Measurements from ENCODE around the gene NKAIN2. TPM values are rescaled to one million over a fixed set of nuclear protein-coding genes. Genes with fewer than 3 reads are reported as not detected.
"Not testable (repeated sequence)": the region's sequence is repeated elsewhere in the genome, so short reads cannot be mapped to it uniquely, and the experiment has no call there.

The NKAIN2 gene
- total RNA-seq, 3 donors from 2014 or later (not counting 1 experiment from before 2014, with no cell fraction given): 0.45 TPM; not detected in 2

DNA sequence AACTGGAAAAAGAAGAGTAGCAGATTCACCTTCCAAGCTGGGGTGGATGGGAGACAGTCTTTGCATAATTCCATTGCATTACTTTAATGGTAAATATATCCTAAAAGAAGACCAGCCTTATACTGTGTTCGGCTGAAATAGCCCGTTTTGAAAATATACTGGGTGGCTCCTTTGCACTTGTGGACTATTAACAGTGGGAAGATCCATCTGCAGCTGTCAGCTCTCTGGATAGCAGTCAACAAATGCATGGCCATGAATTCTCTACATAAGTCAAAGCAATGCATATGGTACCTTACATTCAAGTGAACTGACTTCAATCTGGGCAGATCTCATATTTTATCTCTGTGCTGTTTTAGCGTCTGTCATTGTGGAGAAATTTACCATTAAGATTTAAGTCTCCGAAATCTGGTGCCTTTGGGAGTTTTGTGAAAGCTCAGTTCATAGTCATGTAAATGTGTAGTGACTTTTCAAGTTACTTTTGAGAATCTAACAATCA lies 758.0 kb downstream of the NKAIN2 start:
- Mint-ChIP-seq H3K27me3 (ENCODE audit: low read depth in 2 of 2) (no peaks in the 10 kb centered on the region), H3K4me3 (no peak overlapping the region), H3K9me3 (no peaks in the 10 kb centered on the region), H3K4me1 (no peaks in the 10 kb centered on the region), H3K27ac (no peak overlapping the region), H3K36me3 (no peaks in the 10 kb centered on the region)
- DNase-seq: no peak
- no peak for ATAC-seq
- intact Hi-C loops (cut with micrococcal nuclease): no loop called here
- no peaks in the 10 kb centered on the region for H3K27me3 ChIP-seq (ENCODE audit: control insufficient read depth, insufficient read depth, low read length)
- H3K36me3 ChIP-seq (ENCODE audit: control insufficient read depth, insufficient read depth, low read length): no peaks in the 10 kb centered on the region
- peaks cover 6% of the 10 kb centered on the region for H3K9me3 ChIP-seq (ENCODE audit: control insufficient read depth, insufficient read depth, low read length)
- H3K4me1 ChIP-seq (ENCODE audit: control insufficient read depth, insufficient read depth, low read length): no peaks in the 10 kb centered on the region
- TF ChIP-seq, protein P1, sequence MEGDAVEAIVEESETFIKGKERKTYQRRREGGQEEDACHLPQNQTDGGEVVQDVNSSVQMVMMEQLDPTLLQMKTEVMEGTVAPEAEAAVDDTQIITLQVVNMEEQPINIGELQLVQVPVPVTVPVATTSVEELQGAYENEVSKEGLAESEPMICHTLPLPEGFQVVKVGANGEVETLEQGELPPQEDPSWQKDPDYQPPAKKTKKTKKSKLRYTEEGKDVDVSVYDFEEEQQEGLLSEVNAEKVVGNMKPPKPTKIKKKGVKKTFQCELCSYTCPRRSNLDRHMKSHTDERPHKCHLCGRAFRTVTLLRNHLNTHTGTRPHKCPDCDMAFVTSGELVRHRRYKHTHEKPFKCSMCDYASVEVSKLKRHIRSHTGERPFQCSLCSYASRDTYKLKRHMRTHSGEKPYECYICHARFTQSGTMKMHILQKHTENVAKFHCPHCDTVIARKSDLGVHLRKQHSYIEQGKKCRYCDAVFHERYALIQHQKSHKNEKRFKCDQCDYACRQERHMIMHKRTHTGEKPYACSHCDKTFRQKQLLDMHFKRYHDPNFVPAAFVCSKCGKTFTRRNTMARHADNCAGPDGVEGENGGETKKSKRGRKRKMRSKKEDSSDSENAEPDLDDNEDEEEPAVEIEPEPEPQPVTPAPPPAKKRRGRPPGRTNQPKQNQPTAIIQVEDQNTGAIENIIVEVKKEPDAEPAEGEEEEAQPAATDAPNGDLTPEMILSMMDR (IDR thresholded peaks at IDR 0.05): no peak
- WGBS (ENCODE audit: insufficient coverage): 92% methylated on average over 4 of the region's 4 CpGs
- no peak overlapping the region for H3K4me3 ChIP-seq (ENCODE audit: low read length)
- no peak overlapping the region for H3K27ac ChIP-seq (ENCODE audit: low read length)

DNA sequence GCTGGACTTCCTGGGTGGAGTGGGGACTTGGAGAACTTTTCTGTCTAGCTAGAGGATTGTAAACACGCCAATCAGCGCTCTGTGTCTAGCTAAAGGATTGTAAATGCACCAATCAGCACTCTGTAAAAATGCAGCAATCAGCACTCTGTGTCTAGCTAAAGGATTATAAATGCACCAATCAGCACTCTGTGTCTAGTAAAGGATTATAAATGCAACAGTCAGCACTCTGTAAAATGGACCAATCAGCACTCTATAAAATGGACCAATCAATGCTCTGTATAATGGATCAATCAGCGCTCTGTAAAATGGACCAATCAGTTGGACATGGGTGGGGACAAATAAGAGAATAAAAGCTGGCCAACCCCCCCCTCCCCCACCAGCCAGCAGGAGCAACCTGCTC lies 760.5 kb downstream of the NKAIN2 start:
- DNase-seq; H3K27ac Mint-ChIP-seq; H3K27ac ChIP-seq (ENCODE audit: low read length); ATAC-seq; H3K36me3 ChIP-seq (ENCODE audit: control insufficient read depth, insufficient read depth, low read length); H3K36me3 Mint-ChIP-seq; H3K4me3 Mint-ChIP-seq; H3K9me3 ChIP-seq (ENCODE audit: control insufficient read depth, insufficient read depth, low read length); H3K27me3 Mint-ChIP-seq (ENCODE audit: low read depth in 2 of 2); H3K4me1 ChIP-seq (ENCODE audit: control insufficient read depth, insufficient read depth, low read length); intact Hi-C loops (cut with micrococcal nuclease); H3K9me3 Mint-ChIP-seq; H3K4me3 ChIP-seq (ENCODE audit: low read length); H3K27me3 ChIP-seq (ENCODE audit: control insufficient read depth, insufficient read depth, low read length); H3K4me1 Mint-ChIP-seq: not testable (repeated sequence)
- WGBS (ENCODE audit: insufficient coverage): 90% methylated on average over 3 of the region's 3 CpGs

DNA sequence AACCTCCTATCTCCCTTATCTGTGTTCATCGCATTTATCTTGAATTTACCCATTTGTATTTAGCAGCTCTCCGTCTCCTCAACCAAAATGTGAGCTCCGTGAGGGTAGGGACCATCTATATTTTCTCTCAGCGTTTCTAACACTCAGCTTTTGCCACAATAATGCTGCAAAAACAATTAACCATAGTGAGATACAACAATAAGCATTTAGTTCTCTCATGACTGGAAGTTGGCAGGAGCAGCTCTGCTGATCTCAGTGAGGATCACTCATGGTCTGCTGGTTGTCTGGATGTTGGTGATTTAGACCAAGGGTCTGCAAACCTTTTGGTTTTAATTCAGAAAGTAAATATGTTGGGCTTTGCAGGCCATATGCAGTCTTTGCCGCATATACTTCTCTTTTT lies 763.7 kb downstream of the NKAIN2 start:
- ATAC-seq: no peak
- H3K9me3 ChIP-seq (ENCODE audit: control insufficient read depth, insufficient read depth, low read length): peaks cover 11% of the 10 kb centered on the region
- H3K36me3 Mint-ChIP-seq: no peaks in the 10 kb centered on the region
- H3K4me3 ChIP-seq (ENCODE audit: low read length): no peak overlapping the region
- no peaks in the 10 kb centered on the region for H3K27me3 ChIP-seq (ENCODE audit: control insufficient read depth, insufficient read depth, low read length)
- no peaks in the 10 kb centered on the region for H3K36me3 ChIP-seq (ENCODE audit: control insufficient read depth, insufficient read depth, low read length)
- peaks cover 11 to 23% of the 10 kb centered on the region in 2 donors for H3K9me3 Mint-ChIP-seq
- no peak overlapping the region for H3K4me3 Mint-ChIP-seq
- H3K27me3 Mint-ChIP-seq (ENCODE audit: low read depth in 2 of 2): no peaks in the 10 kb centered on the region
- no peaks in the 10 kb centered on the region for H3K4me1 ChIP-seq (ENCODE audit: control insufficient read depth, insufficient read depth, low read length)
- TF ChIP-seq, protein P1 (IDR thresholded peaks at IDR 0.05): no peak
- intact Hi-C loops (cut with micrococcal nuclease): no loop called here
- no peak overlapping the region for H3K27ac ChIP-seq (ENCODE audit: low read length)
- H3K27ac Mint-ChIP-seq: no peak overlapping the region
- WGBS (ENCODE audit: insufficient coverage): 92% methylated on average over 5 of the region's 5 CpGs
- no peak for DNase-seq
- no peaks in the 10 kb centered on the region for H3K4me1 Mint-ChIP-seq

DNA sequence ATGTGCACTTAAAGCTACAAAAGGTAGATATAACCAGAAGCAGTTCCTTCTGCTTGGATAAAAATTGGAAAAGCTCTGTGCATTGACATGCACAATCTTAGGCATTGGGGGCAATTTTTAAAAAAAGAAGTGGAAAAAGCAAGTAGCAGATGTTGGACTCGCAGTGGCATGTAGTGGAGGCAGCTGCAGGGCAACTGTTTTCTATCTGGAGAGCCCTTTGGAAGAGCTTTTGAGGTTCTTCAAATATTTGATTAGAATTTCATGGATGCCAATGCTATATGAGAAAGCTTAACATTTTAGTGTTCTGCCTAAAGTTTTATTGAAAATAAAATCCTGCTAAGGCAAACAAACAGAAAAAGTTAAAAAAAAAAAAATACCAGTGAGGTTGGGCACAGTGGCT lies 770.3 kb downstream of the NKAIN2 start:
- no peaks in the 10 kb centered on the region for H3K36me3 Mint-ChIP-seq
- no peaks in the 10 kb centered on the region for H3K36me3 ChIP-seq (ENCODE audit: control insufficient read depth, insufficient read depth, low read length)
- no peaks in the 10 kb centered on the region for H3K27me3 Mint-ChIP-seq (ENCODE audit: low read depth in 2 of 2)
- peaks cover 9% of the 10 kb centered on the region for H3K9me3 ChIP-seq (ENCODE audit: control insufficient read depth, insufficient read depth, low read length)
- intact Hi-C loops (cut with micrococcal nuclease): no loop called here
- no peak for ATAC-seq
- TF ChIP-seq, protein P1 (IDR thresholded peaks at IDR 0.05): no peak
- no peaks in the 10 kb centered on the region for H3K4me1 ChIP-seq (ENCODE audit: control insufficient read depth, insufficient read depth, low read length)
- H3K27me3 ChIP-seq (ENCODE audit: control insufficient read depth, insufficient read depth, low read length): no peaks in the 10 kb centered on the region
- WGBS (ENCODE audit: insufficient coverage): 70% methylated on average over 1 of the region's 1 CpG
- H3K4me3 ChIP-seq (ENCODE audit: low read length): no peak overlapping the region
- H3K4me3 Mint-ChIP-seq: no peak overlapping the region
- no peaks in the 10 kb centered on the region for H3K4me1 Mint-ChIP-seq
- H3K27ac ChIP-seq (ENCODE audit: low read length): no peak overlapping the region
- H3K27ac Mint-ChIP-seq: no peak overlapping the region
- DNase-seq: no peak
- H3K9me3 Mint-ChIP-seq: peaks cover 9 to 25% of the 10 kb centered on the region in 2 donors
